Right atrium auricular region (tissue), 2 donors: ENCODE results near the gene EEA1. TPM values are rescaled to one million over a fixed set of nuclear protein-coding genes. Genes with fewer than 3 reads are reported as not detected.

ENCODE experiments used
- DNase-seq: peaks from one replicate; pipeline ENCODE4 v3.0.0-alpha.2; 2019; ENCODE audit warnings: low spot score
- H3K27ac ChIP-seq, 2 donors: fragments of 200-600 bp; sonication (generic); 1 replicate in 1 of 2; 2 replicates in 1 of 2; pipeline ENCODE4 v1.5.1; 2016 to 2019
- H3K27me3 ChIP-seq, 2 donors: fragments of 200-600 bp; sonication (generic); one replicate each; pipeline versions ENCODE4 v1.5.1 to v1.6.0; 2017 to 2019
- H3K36me3 ChIP-seq: fragments of 200-600 bp; sonication (generic); one replicate; pipeline ENCODE4 v1.5.1; 2016
- H3K4me1 ChIP-seq, 2 donors: fragments of 200-600 bp; sonication (generic); one replicate each; pipeline versions ENCODE4 v1.5.1 to v1.6.0; 2017 to 2019
- H3K4me3 ChIP-seq, 2 donors: fragments of 200-600 bp; sonication (generic); 1 replicate in 1 of 2; 2 replicates in 1 of 2; pipeline ENCODE4 v1.5.1; 2017 to 2019; ENCODE audit warnings: mild to moderate bottlenecking in 1 of 2, moderate library complexity in 1 of 2
- H3K9me3 ChIP-seq, 2 donors: fragments of 200-600 bp; sonication (generic); one replicate each; pipeline ENCODE4 v1.5.1; 2019
- CTCF ChIP-seq, 2 donors: fragments of 200-600 bp; sonication (generic); IDR thresholded peaks; one replicate each; pipeline ENCODE4 v1.5.1; 2019; ENCODE audit warnings: antibody characterized with exemption in 2 of 2
- total RNA-seq, 2 donors: library from RNA; depleted of rRNA; stranded (reverse); fragments of >200 nt; gene quantifications; one replicate each; pipeline ENCODE4 v1.1.0, GENCODE V29; 2016

Gene EEA1
- total RNA-seq, 2 donors from 2014 or later = 15.3 to 16.2 TPM

DNA sequence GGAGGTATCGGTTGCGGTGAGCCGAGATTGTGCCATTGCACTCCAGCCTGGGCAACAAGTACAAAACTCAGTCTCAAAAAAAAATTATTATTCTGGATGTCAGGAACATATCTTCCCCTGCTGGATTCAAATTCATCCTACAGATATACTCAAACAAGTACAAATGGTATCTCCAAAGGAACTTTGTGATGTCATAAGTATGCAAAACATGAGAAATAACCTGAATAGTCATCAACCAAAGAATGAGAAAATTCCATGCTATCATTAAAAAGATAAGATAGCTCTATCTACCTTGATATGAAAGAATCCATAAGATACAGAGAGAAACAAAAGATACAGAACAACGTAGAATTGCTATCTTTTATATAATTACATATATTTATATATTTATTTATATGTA lies 67.7 kb downstream of the EEA1 start:
- no peak overlapping the region for H3K4me3 ChIP-seq
- H3K4me1 ChIP-seq = no peaks in the 10 kb centered on the region
- H3K27ac ChIP-seq = no peak overlapping the region
- H3K36me3 ChIP-seq = no peaks in the 10 kb centered on the region
- no peaks in the 10 kb centered on the region for H3K9me3 ChIP-seq
- DNase-seq = no peak
- H3K27me3 ChIP-seq = no peaks in the 10 kb centered on the region
- TF ChIP-seq CTCF (IDR thresholded peaks at IDR 0.05) = no peak

DNA sequence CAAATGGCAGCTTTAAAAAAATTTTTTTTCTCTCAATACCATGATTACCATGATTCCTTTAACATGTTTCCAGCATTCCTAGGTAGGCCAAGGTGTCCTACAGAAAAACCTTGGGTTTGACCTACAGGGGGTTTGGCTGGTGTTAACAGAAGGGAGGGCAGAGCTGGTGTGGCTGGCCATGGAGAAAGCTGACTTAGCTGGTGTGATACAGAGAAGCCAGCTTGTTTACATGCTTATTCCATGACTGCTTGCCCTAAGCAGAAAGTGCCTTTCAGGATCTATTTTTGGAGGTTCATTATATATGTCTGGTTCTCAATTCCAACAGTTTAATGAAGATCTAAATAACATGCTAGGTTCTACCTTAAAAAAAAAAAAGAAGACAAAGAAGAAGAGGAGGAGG lies 68.6 kb downstream of the EEA1 start:
- no peak for DNase-seq
- Histone ChIP-seq H3K9me3 (no peaks in the 10 kb centered on the region), H3K4me3 (no peak overlapping the region), H3K36me3 (no peaks in the 10 kb centered on the region), H3K27me3 (no peaks in the 10 kb centered on the region), H3K4me1 (no peaks in the 10 kb centered on the region), H3K27ac (no peak overlapping the region)
- TF ChIP-seq CTCF (IDR thresholded peaks at IDR 0.05) = no peak

- TF ChIP-seq CTCF (IDR thresholded peaks at IDR 0.05) = peak in 1 of 2 donors; percentile 21
- H3K27ac ChIP-seq = no peak overlapping the region
Measured at GRCh38 chr12:92859650-92860386, 69.3 kb downstream of the EEA1 start.

DNA sequence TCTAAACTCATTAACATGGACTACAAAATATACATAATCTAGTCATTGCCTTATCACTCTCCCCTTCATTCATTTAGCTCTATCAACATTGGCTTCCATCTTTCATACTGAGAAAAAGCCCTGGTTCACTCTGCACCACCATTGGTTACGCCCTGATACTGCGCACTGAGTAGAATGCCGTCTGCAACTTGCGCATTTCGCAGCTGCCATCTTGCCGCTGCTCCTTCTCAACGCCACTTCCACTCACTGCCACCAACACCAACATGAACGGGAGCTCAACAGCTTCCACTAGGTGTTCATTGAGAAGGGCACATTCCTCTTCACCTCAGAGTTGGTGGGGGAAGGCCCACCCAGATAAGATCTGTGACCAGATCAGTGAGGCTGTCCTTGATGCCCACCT lies 71.3 kb downstream of the EEA1 start:
- DNase-seq = no peak
- Histone ChIP-seq H3K9me3 (no peaks in the 10 kb centered on the region), H3K27ac (no peak overlapping the region), H3K36me3 (no peaks in the 10 kb centered on the region), H3K4me1 (no peaks in the 10 kb centered on the region), H3K4me3 (no peak overlapping the region), H3K27me3 (no peaks in the 10 kb centered on the region)
- no peak for TF ChIP-seq CTCF (IDR thresholded peaks at IDR 0.05)

More at GRCh38 chr12:92859650-92860386, 69.3 kb downstream of the EEA1 start:
- Histone ChIP-seq H3K4me3 (no peak overlapping the region), H3K4me1 (no peaks in the 10 kb centered on the region), H3K27me3 (no peaks in the 10 kb centered on the region), H3K9me3 (no peaks in the 10 kb centered on the region), H3K36me3 (no peaks in the 10 kb centered on the region)
- DNase-seq = no peak

DNA sequence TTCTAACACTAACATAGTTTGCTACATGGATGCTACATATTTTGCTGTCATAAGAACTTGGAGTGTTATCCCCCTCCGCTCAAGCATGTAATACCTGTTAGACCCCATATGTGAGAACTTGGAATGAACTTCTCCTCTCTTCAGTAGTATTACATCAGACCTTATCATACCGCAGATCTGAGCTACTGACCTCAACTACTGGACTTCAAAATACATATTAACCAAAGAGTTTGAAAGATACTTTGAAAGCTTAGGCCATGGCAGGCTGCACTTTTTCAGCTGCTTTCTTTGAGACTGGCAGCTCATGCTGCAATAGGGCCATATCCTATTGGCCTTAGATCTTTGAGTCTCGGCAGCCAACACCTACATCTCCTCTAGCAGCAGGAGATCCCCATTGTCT lies 74.8 kb downstream of the EEA1 start:
- Histone ChIP-seq H3K4me1 (no peaks in the 10 kb centered on the region), H3K9me3 (no peaks in the 10 kb centered on the region), H3K36me3 (peaks cover 16% of the 10 kb centered on the region), H3K27me3 (no peaks in the 10 kb centered on the region), H3K27ac (no peak overlapping the region), H3K4me3 (no peak overlapping the region)
- DNase-seq = no peak
- no peak for TF ChIP-seq CTCF (IDR thresholded peaks at IDR 0.05)

DNA sequence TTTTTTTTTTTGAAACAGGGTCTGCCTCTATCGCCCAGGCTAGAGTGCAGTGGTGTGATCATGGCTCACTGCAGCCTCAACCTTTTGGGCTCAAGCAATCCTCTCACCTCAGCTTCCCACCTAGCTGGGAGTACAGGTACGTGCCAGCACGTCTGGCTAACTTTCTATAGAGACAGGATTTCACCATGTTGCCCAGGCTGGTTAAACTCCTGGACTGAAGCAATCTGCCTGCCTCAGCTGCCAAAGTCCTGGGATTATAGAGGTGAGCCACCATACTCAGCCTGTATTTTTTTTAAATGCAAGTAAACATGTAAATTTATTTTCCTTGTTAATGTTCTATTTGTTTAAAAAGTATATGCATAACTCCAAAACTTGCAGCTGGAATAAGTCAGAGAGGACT lies 80.4 kb downstream of the EEA1 start:
- no peak for DNase-seq
- H3K4me3 ChIP-seq = no peak overlapping the region
- H3K9me3 ChIP-seq = no peaks in the 10 kb centered on the region
- no peaks in the 10 kb centered on the region for H3K4me1 ChIP-seq
- H3K27ac ChIP-seq = no peak overlapping the region
- no peak for TF ChIP-seq CTCF (IDR thresholded peaks at IDR 0.05)
- no peaks in the 10 kb centered on the region for H3K27me3 ChIP-seq
- peaks cover 16% of the 10 kb centered on the region for H3K36me3 ChIP-seq
